ENCODE measurements around the gene FOXO6. TPM values are rescaled to one million over a fixed set of nuclear protein-coding genes. Genes with fewer than 3 reads are reported as not detected.

FOXO6 gene
- total RNA-seq, 1 experiment from 2014 or later: 5.4 TPM

DNA sequence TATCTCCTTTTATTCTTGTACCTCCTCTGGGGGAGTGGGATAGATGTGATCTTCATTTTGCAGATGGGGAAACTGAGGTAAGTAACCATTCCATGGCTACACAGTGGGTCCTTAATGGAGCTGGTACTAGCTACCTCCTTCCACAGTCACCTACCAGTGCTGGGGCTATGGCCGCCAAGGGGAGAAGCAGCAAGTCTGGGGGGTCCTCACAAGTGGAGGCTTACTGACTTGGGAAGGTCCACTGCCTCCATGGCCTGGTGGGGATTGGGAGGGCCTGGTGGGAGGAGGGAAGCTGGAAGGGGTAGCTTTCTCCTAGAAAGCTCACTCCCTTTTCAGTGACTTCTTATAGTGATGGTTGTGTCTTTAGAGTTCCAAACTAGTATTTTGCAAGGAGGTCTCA, 5.9 kb upstream of the FOXO6 start:
- H3K27ac Mint-ChIP-seq: no peak overlapping the region
- peaks cover 3% of the 10 kb centered on the region; the same call in 1 of the 2 replicates for H3K9me3 Mint-ChIP-seq
- ATAC-seq (no peak), DNase-seq (ENCODE audit: low spot score) (no peak)
- POLR2A ChIA-PET: no interaction called here
- TF ChIP-seq ZNF263 (CRISPR knock-in tag; IDR thresholded peaks at IDR 0.05; ENCODE audit: low read depth) (no peak), ZBTB21 (CRISPR knock-in tag; IDR thresholded peaks at IDR 0.05; ENCODE audit: borderline replicate concordance) (no peak), CREB1 (CRISPR knock-in tag; IDR thresholded peaks at IDR 0.05) (no peak)
- TF ChIP-seq, protein P1, sequence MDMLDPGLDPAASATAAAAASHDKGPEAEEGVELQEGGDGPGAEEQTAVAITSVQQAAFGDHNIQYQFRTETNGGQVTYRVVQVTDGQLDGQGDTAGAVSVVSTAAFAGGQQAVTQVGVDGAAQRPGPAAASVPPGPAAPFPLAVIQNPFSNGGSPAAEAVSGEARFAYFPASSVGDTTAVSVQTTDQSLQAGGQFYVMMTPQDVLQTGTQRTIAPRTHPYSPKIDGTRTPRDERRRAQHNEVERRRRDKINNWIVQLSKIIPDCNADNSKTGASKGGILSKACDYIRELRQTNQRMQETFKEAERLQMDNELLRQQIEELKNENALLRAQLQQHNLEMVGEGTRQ (CRISPR knock-in tag; IDR thresholded peaks at IDR 0.05): no peak
- TF ChIP-seq, protein P2, sequence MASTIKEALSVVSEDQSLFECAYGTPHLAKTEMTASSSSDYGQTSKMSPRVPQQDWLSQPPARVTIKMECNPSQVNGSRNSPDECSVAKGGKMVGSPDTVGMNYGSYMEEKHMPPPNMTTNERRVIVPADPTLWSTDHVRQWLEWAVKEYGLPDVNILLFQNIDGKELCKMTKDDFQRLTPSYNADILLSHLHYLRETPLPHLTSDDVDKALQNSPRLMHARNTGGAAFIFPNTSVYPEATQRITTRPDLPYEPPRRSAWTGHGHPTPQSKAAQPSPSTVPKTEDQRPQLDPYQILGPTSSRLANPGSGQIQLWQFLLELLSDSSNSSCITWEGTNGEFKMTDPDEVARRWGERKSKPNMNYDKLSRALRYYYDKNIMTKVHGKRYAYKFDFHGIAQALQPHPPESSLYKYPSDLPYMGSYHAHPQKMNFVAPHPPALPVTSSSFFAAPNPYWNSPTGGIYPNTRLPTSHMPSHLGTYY (CRISPR knock-in tag; IDR thresholded peaks at IDR 0.05): no peak
- H3K27me3 Mint-ChIP-seq (ENCODE audit: low read depth): peaks cover 20% of the 10 kb centered on the region
- no peaks in the 10 kb centered on the region for H3K36me3 Mint-ChIP-seq
- CTCF ChIA-PET: interaction anchor here (0.7 to 1.8 kb wide), 8 partner anchors 16 to 158 kb away, joined by 3 to 7 read pairs (median 4); no protein-coding TSS in a partner anchor
- H3K4me1 Mint-ChIP-seq: peaks cover 34% of the 10 kb centered on the region
- no peak overlapping the region for H3K4me3 Mint-ChIP-seq

DNA sequence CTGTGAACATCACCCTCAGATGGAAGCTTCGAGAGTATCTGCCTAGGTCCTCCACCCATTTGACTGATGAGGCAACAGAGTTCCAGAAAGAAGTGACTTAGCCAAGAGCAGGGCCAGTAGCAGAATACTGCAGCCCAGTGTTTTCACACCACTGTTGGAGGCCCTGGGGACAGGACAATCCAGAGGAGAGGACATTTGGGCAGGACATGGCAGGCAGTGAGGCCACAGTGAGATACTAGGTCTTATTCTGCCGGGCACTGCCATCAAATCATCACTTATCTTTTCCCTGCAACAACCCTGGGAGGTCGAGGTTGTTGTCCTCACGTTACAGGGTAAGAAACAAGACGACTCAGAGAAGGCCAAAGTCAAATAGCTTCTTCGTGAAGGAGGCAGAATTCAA, 5.5 kb upstream of the FOXO6 start:
- Mint-ChIP-seq H3K4me1 (peaks cover 38% of the 10 kb centered on the region), H3K9me3 (no peaks in the 10 kb centered on the region), H3K4me3 (no peak overlapping the region), H3K36me3 (no peaks in the 10 kb centered on the region), H3K27me3 (ENCODE audit: low read depth) (peaks cover 24% of the 10 kb centered on the region), H3K27ac (no peak overlapping the region)
- ChIA-PET POLR2A (no interaction called here), CTCF (interaction anchor here (0.7 to 3.5 kb wide), 9 partner anchors 16 to 157 kb away, joined by 3 to 10 read pairs (median 4); no protein-coding TSS in a partner anchor)
- DNase-seq (ENCODE audit: low spot score): no peak
- TF ChIP-seq, protein P1 (CRISPR knock-in tag; IDR thresholded peaks at IDR 0.05): no peak
- no peak for TF ChIP-seq FOXJ3 (CRISPR knock-in tag; IDR thresholded peaks at IDR 0.05; ENCODE audit: borderline replicate concordance)
- TF ChIP-seq ZNF219 (CRISPR knock-in tag; IDR thresholded peaks at IDR 0.05; ENCODE audit: borderline replicate concordance): no peak
- no peak for TF ChIP-seq HMGA2 (CRISPR knock-in tag; IDR thresholded peaks at IDR 0.05)
- TF ChIP-seq, protein P3, sequence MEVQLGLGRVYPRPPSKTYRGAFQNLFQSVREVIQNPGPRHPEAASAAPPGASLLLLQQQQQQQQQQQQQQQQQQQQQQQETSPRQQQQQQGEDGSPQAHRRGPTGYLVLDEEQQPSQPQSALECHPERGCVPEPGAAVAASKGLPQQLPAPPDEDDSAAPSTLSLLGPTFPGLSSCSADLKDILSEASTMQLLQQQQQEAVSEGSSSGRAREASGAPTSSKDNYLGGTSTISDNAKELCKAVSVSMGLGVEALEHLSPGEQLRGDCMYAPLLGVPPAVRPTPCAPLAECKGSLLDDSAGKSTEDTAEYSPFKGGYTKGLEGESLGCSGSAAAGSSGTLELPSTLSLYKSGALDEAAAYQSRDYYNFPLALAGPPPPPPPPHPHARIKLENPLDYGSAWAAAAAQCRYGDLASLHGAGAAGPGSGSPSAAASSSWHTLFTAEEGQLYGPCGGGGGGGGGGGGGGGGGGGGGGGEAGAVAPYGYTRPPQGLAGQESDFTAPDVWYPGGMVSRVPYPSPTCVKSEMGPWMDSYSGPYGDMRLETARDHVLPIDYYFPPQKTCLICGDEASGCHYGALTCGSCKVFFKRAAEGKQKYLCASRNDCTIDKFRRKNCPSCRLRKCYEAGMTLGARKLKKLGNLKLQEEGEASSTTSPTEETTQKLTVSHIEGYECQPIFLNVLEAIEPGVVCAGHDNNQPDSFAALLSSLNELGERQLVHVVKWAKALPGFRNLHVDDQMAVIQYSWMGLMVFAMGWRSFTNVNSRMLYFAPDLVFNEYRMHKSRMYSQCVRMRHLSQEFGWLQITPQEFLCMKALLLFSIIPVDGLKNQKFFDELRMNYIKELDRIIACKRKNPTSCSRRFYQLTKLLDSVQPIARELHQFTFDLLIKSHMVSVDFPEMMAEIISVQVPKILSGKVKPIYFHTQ (CRISPR knock-in tag; IDR thresholded peaks at IDR 0.05): no peak
- TF ChIP-seq CBFB (CRISPR knock-in tag; IDR thresholded peaks at IDR 0.05; ENCODE audit: low read depth): no peak
- no peak for TF ChIP-seq ZNF396 (CRISPR knock-in tag; IDR thresholded peaks at IDR 0.05; ENCODE audit: borderline replicate concordance)
- no peak for TF ChIP-seq MYBL2 (CRISPR knock-in tag; IDR thresholded peaks at IDR 0.05)
- ATAC-seq: no peak

DNA sequence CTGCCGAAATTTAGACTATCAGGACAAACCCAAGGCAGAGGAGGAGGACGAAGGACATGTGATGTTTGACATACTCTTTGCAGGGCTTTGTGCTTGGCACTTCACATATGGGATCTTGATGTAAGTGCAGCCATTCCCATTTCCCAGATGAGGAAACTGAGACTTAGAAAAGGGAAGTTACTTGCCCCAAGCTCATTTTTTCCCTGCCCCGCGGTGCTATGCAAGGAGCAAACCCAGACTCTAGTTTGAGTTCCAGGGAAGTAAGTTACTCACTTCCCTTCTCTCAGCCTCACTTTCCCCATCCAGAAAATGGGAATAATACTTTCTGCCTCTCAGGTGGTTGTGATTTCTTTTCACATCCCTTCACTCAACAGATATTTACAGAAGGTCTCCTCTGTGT, 4.5 kb upstream of the FOXO6 start:
- Mint-ChIP-seq H3K27me3 (ENCODE audit: low read depth) (peaks cover 24% of the 10 kb centered on the region), H3K27ac (no peak overlapping the region), H3K4me3 (no peak overlapping the region), H3K36me3 (no peaks in the 10 kb centered on the region), H3K9me3 (no peaks in the 10 kb centered on the region), H3K4me1 (peaks cover 39% of the 10 kb centered on the region)
- ChIA-PET CTCF (interaction anchor here (0.8 to 4.8 kb wide), 9 partner anchors 25 to 131 kb away, joined by 3 to 37 read pairs (median 7); no protein-coding TSS in a partner anchor), POLR2A (interaction anchor here (1.0 kb wide), 1 partner anchor 21 kb away, joined by 3 read pairs; no protein-coding TSS in a partner anchor)
- ATAC-seq: no peak
- no peak for DNase-seq (ENCODE audit: low spot score)
- TF ChIP-seq PRRX2 (CRISPR knock-in tag; IDR thresholded peaks at IDR 0.05) (no peak), IRF2 (CRISPR knock-in tag; IDR thresholded peaks at IDR 0.05; ENCODE audit: borderline replicate concordance, low read depth) (no peak), SMAD3 (CRISPR knock-in tag; IDR thresholded peaks at IDR 0.05; ENCODE audit: borderline replicate concordance) (no peak), NFE2L1 (CRISPR knock-in tag; IDR thresholded peaks at IDR 0.05) (no peak), RORB (CRISPR knock-in tag; IDR thresholded peaks at IDR 0.05) (no peak), ZNF396 (CRISPR knock-in tag; IDR thresholded peaks at IDR 0.05; ENCODE audit: borderline replicate concordance) (no peak)
- TF ChIP-seq, protein P4, sequence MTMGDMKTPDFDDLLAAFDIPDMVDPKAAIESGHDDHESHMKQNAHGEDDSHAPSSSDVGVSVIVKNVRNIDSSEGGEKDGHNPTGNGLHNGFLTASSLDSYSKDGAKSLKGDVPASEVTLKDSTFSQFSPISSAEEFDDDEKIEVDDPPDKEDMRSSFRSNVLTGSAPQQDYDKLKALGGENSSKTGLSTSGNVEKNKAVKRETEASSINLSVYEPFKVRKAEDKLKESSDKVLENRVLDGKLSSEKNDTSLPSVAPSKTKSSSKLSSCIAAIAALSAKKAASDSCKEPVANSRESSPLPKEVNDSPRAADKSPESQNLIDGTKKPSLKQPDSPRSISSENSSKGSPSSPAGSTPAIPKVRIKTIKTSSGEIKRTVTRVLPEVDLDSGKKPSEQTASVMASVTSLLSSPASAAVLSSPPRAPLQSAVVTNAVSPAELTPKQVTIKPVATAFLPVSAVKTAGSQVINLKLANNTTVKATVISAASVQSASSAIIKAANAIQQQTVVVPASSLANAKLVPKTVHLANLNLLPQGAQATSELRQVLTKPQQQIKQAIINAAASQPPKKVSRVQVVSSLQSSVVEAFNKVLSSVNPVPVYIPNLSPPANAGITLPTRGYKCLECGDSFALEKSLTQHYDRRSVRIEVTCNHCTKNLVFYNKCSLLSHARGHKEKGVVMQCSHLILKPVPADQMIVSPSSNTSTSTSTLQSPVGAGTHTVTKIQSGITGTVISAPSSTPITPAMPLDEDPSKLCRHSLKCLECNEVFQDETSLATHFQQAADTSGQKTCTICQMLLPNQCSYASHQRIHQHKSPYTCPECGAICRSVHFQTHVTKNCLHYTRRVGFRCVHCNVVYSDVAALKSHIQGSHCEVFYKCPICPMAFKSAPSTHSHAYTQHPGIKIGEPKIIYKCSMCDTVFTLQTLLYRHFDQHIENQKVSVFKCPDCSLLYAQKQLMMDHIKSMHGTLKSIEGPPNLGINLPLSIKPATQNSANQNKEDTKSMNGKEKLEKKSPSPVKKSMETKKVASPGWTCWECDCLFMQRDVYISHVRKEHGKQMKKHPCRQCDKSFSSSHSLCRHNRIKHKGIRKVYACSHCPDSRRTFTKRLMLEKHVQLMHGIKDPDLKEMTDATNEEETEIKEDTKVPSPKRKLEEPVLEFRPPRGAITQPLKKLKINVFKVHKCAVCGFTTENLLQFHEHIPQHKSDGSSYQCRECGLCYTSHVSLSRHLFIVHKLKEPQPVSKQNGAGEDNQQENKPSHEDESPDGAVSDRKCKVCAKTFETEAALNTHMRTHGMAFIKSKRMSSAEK (CRISPR knock-in tag; IDR thresholded peaks at IDR 0.05; ENCODE audit: borderline replicate concordance): no peak
- TF ChIP-seq, protein P5, sequence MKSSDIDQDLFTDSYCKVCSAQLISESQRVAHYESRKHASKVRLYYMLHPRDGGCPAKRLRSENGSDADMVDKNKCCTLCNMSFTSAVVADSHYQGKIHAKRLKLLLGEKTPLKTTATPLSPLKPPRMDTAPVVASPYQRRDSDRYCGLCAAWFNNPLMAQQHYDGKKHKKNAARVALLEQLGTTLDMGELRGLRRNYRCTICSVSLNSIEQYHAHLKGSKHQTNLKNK (CRISPR knock-in tag; IDR thresholded peaks at IDR 0.05): no peak
- TF ChIP-seq, protein P6, sequence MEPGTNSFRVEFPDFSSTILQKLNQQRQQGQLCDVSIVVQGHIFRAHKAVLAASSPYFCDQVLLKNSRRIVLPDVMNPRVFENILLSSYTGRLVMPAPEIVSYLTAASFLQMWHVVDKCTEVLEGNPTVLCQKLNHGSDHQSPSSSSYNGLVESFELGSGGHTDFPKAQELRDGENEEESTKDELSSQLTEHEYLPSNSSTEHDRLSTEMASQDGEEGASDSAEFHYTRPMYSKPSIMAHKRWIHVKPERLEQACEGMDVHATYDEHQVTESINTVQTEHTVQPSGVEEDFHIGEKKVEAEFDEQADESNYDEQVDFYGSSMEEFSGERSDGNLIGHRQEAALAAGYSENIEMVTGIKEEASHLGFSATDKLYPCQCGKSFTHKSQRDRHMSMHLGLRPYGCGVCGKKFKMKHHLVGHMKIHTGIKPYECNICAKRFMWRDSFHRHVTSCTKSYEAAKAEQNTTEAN (CRISPR knock-in tag; IDR thresholded peaks at IDR 0.05): no peak
